HL-60/S4 treated with phorbol 12-myristate 13-acetate at 8.2 ng/mL for 4 days and 3 days (cell line): ENCODE data around the gene HPX.

Source experiments
- in situ Hi-C: fragments of 300-500 bp; cut with MboI; formaldehyde crosslinking; loops from 2 replicates; pipeline ENCODE4 v1.15.0; 2022; ENCODE audit warnings: low sequenced_read_pairs

Gene HPX, protein sequence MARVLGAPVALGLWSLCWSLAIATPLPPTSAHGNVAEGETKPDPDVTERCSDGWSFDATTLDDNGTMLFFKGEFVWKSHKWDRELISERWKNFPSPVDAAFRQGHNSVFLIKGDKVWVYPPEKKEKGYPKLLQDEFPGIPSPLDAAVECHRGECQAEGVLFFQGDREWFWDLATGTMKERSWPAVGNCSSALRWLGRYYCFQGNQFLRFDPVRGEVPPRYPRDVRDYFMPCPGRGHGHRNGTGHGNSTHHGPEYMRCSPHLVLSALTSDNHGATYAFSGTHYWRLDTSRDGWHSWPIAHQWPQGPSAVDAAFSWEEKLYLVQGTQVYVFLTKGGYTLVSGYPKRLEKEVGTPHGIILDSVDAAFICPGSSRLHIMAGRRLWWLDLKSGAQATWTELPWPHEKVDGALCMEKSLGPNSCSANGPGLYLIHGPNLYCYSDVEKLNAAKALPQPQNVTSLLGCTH

DNA sequence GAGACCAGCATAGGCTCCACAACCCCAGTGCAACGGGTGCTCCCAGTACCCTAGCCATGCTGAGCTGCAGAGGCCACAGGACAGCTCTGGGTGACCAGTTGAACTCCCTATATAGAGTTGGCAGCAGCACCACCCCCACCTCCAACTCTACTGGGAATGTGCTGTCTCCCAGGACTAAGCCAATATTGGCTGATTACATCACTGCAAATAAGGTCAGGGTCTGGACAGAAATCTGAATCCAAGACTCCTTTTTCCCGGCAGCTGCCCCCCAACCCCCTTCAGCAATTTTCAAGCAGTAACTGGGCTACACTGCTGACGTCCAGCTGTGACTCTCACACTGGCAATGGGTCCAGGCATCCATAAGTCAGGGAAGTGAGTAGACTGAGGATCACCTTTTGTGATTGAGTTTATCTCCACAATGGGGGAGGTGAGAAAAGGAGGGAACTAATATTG lies at the start of gene HPX:
Gene HPX (minus strand): TSS at position 82 of the 453 bp plus-strand sequence. CDS start 24 bp downstream, at position 58.
- in situ Hi-C loops, result no loop called here

DNA sequence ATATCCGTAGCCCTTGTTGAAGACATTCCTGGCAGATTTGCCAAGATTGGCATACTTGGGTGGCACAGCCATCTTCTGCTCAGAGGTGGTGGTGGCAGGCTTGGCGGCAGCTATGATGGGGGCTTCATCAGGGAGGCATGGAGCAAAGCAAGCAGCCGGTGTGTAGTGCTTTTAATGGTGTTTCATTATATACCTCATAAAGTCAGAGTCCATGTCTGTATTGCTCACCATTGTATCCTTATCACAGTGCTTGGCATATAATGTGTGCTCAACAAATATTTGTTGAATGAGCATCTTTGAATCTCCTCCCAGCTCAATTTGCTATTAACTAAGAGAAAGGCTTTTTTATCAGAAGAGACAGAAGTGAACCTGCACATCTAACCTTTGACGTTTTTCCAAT lies 48.5 kb upstream of the HPX start:
- in situ Hi-C loops, result no loop called here

DNA sequence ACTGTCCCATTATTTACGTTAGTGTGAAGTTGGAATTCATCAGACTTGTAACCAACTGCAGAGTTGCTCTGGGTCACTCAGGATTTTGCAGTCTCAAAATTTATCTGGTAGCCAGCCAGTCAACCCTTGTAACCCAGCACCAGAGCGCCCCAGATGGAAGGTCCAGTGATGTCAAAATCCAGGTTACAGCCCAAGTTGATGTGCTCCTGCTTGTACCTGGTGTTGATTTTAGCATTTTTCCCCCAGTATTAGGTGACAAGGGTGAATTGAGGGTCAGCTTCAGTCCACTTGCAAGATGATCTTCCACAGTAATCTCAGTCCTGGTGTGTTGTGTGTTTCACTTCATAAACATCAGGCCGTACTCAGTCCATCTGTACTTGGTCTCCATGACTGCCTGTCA lies 48.0 kb upstream of the HPX start:
- in situ Hi-C loops, result no loop called here

DNA sequence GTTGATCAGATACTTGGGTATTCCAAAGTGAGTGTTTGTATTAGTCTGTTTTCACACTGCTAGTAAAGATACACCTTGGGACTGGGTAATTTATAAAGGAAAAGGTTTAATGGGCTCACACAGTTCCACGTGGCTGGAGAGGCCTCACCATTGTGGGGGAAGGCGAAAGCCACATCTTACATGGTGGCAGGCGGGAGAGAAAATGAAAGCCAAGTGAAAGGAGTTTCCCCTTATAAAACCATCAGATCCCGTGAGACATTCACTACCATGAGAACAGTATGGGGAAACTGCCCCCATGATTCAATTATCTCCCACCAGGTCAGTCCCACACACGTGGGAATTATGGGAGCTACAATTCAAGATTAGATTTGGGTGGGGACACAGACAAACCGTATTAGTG lies 47.6 kb upstream of the HPX start:
- in situ Hi-C loops, result no loop called here

DNA sequence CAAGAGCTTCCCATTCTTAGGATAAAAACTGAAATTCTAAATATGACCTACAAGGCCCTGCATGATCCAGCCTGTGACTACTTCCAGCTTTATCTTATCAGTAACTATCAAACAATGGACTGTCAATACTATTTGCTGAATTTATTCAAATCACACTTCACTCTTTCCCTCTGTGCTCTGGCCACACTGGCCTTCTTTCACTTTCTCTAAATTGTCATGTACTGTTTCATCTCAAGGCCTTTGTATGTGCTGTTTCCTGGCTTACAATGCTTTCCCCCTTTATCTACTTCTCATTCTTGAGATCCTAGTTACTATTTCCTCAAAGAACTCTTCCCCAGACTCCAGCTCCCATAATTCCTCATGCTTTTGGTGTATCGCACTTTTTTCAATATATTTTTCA lies 46.2 kb upstream of the HPX start:
- in situ Hi-C loops, result no loop called here

DNA sequence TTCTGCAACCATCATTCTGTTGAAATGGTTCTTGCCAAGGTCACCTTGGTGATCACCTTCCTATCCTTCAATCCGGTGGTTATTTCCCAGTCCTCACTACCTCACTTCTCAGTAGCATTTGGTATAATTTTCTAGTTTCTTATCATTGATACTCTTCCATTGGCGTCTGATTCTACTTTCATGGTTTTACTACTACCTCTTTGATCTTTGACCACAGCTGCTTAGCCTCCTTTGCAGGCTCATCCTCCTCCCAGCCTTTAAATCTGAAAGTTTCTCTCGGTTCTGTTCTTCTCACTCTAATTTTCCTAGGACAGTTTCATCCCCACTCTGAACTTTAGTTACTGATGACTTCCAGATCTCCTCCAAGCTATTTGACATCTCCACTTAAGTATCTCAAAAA lies 45.5 kb upstream of the HPX start:
- in situ Hi-C loops, result no loop called here

DNA sequence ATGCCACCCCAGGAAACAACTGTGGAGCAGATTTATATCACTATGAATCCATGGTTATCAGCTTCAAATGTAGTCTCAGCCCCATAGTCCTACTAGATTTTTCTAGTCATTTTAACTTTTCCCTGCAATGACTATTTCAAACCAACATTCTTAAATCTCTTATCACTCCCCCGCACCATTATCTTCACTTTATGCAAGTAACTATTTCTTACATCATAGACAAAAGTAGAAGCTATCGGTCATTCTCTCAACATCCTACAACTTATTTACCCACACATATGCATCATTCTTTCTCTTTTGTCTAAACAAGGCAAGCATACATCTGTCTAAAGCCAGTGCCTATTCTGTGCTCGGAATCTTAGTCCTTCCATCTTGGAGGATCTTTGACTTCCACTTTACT lies 44.9 kb upstream of the HPX start:
- in situ Hi-C loops, result no loop called here

DNA sequence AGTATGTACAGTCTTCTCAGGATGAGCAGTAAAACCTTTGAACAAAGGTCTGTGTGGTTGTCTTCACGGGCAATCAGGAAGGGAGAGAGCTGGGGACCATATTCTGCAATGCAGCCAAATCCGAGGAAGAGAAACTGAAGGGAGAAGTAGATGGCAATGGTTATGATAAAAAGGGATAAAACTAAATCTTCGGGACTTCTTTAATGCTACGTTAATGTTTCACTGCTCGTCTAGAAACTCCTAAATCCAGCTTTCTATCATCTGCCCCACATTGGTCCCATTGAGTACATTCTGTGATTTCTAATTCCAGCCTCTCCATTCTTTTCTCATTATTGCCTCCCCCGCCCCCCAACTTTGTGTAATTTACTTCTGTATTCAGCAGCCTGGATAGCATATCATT lies 42.2 kb upstream of the HPX start:
- in situ Hi-C loops, result no loop called here

DNA sequence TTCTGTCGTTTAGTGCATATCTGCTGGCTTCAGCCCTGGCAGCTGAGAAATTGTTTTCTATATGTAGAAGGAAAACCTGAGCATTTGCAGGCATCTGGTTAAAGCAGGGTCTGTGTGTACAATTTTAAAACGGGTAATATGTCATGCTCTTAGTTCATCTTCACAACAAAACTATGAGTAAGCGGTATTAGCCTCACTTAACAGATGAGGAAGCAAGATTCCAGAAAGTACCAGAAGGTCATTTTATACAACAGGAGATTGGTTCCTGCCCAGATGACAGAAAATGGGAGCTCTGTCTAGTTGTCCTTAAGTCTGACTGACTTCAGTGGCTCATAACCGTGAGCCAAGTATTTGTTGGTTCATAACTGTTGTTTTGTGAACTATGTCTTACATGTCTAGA lies 41.7 kb upstream of the HPX start:
- in situ Hi-C loops, result no loop called here

DNA sequence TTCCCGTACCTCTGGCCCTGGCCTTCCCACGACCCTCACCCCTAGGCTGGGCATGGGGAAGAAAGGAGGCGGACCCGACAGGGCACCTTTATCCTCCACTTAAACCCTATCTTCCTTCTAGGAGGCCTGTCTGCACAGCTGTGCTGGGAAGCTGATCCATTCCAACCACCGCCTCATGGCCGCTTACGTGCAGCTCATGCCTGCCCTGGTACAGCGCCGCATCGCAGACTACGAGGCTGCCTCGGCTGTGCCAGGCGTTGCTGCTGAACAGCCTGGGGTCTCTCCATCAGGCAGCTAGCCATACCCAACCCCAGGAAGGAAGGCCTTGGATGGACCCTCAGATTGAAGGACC lies 41.1 kb upstream of the HPX start:
- in situ Hi-C loops, result no loop called here

DNA sequence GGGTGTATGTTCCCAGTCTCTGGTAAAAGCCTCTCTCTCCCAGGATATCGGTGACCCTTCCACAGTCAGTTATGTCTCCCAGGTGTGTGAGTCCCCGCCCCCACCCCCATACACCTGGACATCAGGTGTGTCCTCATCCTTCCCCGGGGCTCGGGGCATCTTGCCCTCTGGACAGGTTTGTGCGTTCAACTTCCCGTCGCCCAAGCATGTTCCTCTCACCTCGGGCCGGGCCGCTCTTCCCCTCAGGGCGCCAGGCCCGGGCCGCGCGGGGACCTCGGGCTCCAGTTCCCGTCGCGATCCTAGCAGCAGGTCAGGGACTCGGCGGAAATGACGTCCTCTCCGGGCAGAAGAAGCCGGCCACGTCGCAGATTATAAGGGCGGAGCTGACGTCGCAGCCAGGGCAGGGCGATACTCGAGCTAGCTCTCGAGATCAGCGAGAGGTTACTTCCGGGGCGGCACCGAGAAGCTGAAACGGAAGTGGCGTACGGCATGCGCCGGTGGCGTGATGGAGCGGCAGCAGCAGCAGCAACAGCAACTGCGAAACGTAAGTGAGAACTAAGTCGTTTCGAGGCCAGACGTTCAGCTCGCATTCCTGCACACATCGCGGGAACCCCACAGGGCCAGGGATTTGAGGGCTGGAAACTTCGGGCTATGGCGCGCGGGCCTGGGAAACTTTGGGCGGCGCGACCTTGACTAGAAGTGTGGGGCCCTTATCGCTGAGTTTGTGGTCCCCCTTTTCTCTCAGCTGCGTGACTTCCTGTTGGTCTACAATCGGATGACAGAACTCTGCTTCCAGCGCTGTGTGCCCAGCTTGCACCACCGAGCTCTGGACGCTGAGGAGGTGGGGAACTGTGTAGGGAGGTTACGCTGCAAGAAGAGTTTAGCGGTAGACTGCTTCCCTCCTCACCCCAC lies 40.5 kb upstream of the HPX start, which contains the start of the genes ARFIP2 and TIMM10B:
Gene ARFIP2 (minus strand): TSS at position 320 of the 912 bp plus-strand sequence. CDS start 910 bp downstream, outside the sequence.
Gene TIMM10B (plus strand): TSS at position 490 of the 912 bp plus-strand sequence. CDS start 16 bp downstream, at position 506.
- in situ Hi-C loops, result no loop called here

DNA sequence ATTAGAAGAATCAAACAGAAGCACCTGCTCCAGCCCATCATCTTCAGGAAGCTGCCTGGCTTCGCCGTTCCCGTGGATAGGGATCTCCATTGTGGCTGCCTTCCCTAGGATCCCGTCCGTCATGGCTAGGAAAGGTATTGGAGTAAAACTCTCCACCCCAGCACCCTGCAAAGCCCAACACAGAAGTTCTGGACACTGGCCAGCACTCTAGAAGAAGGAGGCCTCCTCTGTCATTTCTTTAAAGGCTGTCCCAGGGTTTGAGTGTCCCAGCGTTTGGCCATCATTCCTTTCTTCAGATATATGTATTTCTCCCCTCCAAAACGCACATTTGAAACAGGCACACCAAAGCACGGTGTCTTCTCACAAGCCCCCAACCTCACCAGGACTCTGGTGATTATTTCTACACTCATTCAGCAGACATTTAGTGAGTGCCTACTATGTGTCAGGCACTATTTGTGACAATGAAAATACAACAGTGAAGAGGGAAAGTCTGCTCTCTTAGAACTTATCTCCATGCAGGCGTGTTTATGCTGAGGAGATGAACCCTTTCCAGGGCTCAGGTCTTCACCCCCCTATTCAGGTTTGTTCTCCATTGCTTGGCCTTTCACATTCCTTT lies 39.6 kb upstream of the HPX start:
- in situ Hi-C loops, result no loop called here

DNA sequence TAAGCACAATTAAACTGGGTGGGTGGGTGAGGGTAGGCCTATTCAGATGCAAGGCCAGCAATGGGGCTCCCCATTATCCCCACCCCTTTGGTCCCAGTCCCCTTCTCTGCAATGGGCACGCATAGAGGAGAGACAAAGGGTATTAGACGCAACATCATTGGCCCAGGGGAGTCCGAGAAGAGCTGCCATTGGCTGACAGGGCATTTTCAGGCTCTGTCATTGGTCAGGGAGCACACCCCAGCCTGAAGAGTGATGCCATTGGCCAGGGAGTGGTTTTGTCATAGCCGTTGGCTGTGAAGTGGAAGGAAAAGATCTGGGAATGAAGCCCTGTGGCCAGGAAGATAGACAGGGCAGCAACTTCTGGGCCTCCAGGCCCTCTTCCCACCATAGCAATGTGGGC lies 35.8 kb upstream of the HPX start:
- in situ Hi-C loops, result no loop called here

DNA sequence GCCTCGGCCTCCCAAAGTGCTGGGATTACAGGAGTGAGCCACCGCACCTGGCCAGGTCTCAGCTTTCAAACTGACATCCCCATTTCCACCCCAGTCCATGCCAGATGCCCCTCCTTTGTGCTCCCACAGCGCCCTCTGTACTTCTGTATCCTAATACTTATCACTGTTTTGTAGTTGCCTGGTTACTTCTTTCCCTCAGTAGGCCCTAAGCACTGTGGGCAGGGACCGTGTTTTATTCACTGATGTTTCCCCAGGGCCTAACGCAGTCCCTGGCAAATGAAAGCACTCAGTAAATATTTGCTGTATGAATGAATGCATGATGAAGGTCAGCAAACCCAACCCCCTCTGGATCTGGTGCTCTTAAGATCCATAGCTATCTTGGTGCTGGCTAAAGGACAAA lies 35.1 kb upstream of the HPX start:
- in situ Hi-C loops, result no loop called here

DNA sequence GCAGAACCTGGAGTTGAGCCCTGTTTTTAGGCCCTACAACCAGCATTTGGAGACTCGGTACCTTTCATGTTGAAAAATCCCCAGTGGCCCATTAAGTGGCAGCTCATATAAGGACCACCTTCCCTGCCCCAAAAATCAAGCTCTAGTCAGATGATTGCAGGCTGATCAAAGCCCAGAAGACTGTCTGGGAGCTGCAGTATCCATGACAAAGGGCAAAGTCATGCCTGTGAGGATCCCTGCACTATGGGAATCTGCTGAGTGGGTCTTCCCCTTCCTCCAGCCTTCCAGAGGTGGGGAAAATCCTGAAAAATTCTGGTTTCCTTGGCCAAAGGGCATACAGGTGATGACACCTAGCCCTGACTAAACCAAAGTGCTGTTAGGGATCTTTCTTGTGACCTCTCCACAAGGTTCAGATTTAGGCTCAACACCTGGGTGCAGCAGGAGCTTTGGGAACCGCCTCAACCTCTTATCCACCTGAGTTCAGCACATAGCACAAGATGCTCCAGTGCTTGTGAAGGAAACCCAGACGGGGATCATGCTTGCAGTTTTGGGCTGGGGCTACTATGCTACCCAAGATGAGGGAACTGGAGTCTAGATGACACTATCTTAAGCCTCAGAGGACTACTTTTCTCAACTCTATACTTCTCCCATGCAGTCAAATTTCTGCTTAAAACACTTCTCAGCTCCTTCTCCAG lies 34.2 kb upstream of the HPX start:
- in situ Hi-C loops, result no loop called here

DNA sequence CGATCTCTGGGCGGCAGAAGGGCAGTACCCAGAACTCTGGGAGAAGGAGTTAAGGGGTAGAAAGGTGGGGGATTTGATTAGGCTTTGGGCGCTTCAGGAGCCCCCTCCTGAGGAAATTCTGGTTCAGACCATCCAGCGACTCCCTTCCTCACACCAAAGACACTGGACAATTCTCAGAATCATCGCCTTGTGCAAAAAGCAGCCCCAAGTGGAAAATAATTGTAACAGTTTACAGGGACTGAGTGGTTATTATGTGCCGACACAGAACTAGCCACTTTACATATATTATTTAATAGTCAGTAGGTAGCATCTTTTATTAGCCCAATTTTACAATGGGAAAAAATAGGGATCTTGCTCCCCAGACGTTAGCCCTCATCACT lies 33.6 kb upstream of the HPX start:
- in situ Hi-C loops, result no loop called here

DNA sequence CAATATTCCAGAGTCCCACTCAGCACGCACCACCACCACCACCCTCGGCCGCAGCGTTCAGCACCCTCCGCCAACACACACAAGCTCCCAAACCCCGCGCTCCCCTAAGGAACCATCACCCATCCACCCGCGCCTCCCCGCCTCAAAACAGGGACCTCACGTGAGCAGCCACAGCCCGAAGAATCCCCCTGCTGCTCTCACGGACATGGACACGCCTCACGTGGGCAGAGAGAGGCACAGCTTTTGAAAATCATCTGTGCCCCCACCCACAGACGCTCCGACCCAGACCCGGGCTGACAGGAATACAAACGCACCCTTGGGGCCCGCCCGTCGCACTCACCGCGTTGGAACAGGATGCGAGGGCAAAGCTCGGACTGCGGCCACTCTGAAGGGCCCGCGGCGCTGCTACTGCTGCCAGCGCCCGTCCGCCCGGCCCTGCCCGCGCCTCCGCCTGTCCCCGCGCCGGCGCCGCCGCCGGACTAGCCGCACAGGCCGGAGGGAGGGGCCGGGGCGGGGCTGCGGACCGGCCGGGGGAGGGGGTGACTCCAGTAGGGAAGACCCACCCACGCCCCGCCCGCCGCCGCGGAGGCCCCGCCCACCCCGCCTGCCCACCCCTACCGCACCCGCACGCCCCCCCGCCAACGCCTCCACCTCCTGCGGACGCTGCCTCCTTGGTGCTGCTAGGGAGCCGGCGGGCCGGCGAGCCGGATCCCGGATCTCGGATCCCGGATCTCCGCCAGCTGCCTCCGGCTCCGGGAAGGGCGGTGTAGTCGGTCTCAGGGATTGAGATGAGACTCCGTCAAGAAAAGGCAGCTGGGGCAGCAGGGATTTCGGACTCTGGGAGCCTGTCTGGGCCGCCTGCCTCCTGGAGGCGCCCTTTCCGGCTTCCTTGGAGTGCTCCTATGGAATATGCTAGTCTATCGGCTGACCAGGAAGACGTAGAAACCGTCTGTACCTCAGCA lies 32.9 kb upstream of the HPX start, which contains the start of gene TRIM3:
Gene TRIM3 (minus strand): TSS at position 491 of the 962 bp plus-strand sequence. CDS start 8,246 bp downstream, outside the sequence.
- in situ Hi-C loops, result no loop called here

DNA sequence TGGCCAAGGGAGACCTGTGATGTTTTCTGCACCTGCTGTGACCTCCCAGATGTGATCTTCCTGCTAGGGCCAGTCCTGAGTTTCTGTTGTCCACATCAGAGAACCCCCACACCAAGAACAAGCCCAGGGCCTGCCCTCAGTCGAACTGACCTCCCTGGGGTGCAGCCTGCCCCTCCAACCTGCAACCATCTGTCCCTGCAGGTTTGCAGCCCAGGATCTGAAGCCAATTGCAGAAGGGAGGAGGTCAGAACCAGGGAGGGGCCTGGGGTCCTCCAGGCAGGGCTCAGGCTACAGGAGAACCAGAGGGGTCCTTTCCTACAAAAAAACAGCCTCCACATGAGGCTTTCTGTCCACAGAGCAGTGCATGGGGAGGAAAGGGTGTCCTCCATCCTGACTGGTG lies 32.1 kb upstream of the HPX start:
- in situ Hi-C loops, result no loop called here

DNA sequence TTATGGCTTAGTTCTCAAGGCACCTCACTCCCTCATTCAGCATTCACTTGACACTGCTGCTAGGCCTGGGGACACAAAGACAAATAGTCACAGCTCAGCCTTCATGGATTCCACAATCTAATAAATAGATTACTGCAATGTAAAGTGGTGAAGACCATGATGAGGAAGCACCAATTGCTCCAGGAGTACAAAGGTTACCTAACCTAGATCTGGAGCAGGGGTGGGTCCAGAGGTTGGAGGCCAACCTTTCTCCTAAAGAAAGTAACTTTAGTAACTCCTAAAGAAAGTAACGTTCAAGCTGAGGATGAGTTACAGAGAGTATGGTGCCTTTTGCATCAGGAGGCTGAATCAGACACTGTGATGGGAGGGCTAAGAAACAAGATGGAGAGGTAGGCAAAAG lies 28.8 kb upstream of the HPX start:
- in situ Hi-C loops, result no loop called here
